Daoy (cell line): ENCODE results near the gene NFE2L1. TPM values are rescaled to one million over a fixed set of nuclear protein-coding genes. Genes with fewer than 3 reads are reported as not detected.
A peak's percentile ranks its signal among the peaks of the same experiment; 100 is the strongest.
"Not testable (repeated sequence)": the region's sequence is repeated elsewhere in the genome, so short reads cannot be mapped to it uniquely, and the experiment has no call there.

Experiments
- DNase-seq: peaks from one replicate; pipeline ENCODE4 v3.0.0-alpha.2; 2015; ENCODE audit warnings: low read depth
- total RNA-seq: library from RNA; depleted of rRNA; stranded (reverse); fragments of >200 nt; shearing (Covaris generic); gene quantifications from 2 replicates; pipeline ENCODE4 v1.2.3, GENCODE V29; 2014; rRNA removed

Gene NFE2L1, protein sequence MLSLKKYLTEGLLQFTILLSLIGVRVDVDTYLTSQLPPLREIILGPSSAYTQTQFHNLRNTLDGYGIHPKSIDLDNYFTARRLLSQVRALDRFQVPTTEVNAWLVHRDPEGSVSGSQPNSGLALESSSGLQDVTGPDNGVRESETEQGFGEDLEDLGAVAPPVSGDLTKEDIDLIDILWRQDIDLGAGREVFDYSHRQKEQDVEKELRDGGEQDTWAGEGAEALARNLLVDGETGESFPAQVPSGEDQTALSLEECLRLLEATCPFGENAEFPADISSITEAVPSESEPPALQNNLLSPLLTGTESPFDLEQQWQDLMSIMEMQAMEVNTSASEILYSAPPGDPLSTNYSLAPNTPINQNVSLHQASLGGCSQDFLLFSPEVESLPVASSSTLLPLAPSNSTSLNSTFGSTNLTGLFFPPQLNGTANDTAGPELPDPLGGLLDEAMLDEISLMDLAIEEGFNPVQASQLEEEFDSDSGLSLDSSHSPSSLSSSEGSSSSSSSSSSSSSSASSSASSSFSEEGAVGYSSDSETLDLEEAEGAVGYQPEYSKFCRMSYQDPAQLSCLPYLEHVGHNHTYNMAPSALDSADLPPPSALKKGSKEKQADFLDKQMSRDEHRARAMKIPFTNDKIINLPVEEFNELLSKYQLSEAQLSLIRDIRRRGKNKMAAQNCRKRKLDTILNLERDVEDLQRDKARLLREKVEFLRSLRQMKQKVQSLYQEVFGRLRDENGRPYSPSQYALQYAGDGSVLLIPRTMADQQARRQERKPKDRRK
- 19.1 and 22.3 TPM in 2 replicates for total RNA-seq

DNA sequence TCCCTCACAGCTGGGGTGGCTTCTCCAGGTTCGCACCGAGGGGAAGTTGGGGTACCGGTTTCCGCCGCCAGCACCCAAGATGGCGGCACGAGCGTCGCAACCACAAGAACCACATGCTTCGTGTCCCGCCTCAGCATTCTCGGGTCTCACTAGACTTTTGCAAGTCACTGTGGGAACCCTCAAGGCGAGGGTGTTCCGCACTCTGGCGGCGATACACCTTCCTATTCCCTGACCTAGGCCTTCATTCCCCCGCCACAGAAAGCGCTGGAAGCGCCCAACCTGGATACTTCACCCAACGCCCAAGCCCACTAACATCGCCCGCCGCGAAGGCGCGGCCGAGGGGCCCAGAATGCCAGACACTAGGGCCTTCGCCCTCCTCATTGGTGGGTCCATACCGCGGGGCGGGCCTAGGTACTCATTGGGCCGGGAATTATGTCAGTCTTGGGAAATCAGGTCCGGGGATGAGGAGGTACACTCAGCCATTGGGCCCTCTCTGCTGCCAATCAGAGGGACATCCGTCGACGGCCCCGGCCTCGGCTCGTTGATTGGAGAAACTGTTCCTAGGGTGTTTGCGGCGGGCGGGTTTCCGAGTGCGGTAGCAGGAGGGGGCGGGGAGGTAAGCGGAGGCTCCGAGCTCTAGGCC, at the start of gene NFE2L1:
Gene NFE2L1 (plus strand): TSS at position 619 of the 643 bp plus-strand sequence. CDS start 2,760 bp downstream, outside the sequence.
- peak; percentile 99 for DNase-seq

DNA sequence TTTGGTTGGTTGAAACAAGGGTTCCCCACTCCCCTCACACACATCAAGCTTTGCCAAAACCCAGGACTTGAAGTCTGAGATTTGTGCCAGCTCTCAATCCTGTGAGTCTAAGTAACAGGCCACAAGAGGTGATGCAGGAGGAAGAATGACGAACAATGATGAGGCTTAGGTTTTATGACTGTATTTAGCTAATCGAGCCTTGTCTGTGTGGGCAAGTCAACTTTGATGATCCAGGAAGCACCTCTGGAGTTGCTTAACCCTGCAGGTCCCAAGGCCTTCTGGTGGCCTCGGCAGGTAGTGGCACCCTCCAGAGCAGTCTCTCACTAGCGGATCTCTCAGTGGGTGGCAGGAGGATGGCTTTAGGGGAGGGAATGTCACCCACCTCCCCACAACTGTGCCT, 48.6 kb upstream of the NFE2L1 start:
- peak; percentile 35 for DNase-seq

DNA sequence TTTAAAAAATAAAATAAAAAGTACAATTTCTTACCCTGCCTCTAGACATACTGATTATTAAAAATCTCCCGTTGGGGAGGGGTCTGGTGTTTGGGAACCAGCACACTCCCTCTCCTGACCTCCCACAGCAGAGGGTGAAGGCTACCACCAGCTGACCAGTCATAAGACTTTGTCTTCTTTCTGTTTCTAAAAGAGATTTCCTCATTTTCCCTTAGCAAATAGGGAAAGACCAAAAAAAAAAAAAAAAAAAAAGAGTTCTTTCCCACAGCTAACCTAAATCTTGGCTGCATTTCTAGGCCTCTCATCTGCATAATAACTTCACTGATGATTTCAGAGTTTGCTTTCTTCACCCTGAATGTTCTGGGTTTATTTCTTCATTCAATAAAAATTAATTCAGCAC, 47.0 kb upstream of the NFE2L1 start:
- DNase-seq, result no peak

DNA sequence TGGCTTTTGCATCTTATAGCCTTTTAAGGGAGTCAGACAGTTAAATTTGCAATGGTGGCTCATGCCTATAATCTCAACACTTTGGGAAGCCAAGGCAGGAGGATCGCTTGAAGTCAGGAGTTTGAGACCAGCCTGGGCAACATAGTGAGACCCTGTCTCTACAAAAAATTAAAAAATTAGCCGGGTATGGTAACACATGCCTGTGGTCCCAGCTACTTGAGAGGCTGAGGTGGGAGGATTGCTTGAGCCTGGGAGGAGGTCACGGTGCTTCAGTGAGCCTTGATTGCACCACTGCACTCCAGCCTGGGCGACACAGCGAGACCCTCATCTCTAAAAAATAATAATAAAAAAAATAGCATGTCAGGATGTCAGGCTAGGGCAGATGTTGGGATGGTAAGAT, 46.5 kb upstream of the NFE2L1 start:
- not testable (repeated sequence) for DNase-seq

DNA sequence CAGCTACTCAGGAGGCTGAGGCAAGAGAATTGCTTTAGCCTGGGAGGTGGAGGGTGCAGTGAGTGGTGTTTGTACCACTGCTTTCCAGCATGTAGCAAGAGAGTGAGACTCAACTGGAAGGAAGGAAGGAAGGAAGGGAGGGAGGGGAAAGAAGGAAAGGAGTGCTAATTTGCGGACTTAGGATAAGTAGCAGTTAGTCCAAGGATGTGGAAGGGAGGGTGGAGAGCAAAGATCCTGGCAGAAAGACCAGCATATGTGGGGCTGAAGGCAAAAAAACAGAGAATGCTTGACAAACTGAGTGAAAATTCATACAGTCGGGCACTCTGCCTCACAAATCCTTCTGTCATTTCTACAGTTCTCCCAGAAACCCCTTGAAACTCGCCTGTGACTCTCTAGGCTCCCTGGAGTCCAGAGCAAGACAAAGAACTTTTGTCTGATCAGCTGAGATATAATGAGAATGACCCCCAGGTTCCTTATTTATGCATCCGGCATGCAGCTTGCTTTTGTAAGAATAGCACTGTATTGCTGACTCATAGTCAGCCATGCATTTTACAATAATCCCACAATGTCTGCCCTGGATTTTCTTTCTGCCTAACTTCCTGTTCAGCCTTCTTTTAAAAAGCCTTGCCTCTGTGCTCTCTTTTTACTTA, 45.8 kb upstream of the NFE2L1 start:
- peak; percentile 81 for DNase-seq

DNA sequence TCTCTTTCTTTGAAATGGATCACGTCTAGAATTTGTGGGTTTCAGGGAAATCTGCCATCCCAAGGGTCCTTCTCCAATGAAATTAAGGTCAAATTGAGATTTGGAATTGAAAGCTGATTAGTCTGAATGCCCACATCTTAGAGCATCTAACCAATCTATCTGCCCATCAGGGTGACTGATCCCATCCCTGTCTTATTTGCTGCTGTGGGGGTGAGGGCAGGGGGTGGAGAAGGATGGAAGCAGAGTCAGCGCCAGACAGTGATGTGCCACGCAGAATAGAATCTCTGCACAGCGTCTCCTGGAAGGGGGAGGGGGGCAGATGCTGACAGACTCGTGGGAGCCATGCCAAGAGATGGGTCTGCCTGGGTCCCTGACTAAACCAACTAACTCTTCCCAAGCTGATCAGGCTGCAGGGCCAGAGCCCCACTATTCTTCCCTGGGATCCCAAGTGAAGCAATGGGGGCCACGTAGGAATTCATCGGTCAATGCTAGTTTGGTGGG, 45.2 kb upstream of the NFE2L1 start:
- peak; percentile 45 for DNase-seq

DNA sequence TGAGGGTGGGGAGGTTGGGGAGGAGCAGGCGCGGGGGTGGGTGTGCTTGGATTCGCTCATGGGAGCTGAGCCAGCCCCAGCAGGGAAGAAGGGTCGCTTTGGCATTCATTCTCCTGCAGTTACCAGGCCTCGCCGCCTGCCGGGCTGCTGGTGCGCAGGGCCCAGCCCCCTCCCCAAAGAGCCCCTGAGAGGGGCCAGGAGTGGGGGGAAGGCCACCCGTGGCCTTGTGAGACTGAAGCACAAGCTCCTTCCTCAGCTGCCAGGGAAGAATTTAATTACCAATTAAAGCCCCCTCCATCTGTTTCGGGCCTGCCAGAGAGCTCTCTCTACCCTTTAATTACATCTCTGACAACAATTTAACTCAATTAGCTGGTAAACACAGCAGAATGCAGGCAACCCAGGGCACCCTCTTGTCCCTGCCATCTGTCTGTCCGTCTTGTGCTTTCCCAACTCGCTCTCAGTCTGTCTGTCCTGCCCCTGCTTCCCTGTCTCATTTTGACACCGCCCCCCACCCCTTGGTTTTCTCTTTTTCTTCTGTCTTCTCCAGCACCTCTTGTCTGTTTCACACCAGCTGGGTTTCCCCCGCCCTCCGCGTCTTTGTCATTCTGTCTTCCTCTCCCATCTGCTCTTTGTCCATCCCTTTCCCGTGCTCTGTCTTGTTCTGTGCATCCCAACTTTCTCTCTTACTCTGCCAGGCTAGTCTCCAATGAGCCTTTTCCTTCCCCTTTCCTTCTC, 44.6 kb upstream of the NFE2L1 start:
- peak; percentile 22 for DNase-seq

DNA sequence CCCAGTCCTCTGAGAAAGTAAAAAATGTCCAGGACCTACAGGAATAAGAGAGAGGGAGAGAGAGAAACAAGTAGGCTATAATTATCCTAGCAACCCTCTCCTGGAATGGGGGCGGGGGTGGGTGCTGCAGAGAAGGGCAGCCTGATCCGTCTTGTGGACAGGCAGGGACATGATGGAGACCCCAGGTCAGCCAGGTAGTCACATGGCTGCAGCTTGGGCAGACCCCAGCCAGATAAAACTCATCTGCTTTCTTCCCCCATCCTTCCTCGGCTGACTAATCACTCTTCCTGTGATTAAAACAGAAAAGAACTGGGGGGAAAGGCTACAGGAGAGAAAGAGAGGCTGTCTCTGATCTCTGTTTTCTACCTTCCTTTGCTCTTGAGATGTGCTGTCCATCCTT, 43.2 kb upstream of the NFE2L1 start:
- DNase-seq, result no peak

DNA sequence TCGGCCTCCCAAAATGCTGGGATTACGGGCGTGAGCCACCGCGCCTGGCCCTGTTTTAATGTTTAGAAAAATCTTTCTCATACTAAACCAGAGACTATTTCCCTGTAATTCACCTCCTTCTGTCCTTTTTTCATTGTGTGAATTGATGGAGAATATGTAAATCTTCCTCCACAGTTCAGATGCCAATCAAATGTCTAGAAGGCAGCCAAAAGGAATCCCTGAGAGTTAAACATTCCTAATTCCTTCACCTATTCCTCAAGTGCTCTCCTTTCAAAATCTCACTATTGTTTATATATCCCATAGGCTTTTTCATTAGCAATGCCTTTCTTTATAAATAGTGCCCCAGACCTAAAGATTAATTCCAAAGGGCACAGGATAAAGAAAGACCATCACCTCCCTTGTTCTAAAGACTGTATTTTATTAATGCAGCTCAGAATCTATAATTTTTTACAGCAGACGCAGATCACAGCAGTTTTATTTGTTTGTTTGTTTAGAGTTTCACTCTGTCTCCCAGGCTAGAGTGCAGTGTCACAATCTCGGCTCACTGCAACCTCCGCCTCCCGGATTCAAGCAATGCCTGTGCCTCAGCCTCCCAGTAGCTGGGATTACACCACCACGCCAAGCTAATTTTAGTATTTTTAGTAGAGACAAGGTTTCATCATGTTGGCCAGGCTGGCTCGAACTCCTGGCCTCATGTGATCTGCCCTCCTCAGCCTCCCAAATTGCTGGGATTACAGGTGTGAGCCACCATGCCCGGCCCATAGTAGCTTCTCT, 41.0 kb upstream of the NFE2L1 start:
- DNase-seq, result no peak

DNA sequence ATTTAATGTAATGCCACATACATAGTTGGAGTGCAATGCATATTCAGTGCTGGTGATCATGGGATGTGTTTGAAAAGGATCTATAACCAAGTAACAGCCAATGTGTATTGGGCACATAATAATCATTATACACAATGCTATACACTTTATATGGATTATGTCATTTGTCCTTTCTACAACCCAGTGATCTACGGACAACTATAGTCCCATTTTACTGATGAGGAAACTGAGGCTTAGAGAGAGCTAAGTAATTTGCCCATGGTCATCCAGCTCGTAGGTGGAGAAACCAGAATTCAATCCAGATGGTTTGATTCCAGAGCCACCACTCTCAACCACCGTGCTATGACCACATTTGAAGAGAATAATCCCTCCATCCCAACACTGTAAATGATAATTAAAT, 38.0 kb upstream of the NFE2L1 start:
- DNase-seq, result no peak

DNA sequence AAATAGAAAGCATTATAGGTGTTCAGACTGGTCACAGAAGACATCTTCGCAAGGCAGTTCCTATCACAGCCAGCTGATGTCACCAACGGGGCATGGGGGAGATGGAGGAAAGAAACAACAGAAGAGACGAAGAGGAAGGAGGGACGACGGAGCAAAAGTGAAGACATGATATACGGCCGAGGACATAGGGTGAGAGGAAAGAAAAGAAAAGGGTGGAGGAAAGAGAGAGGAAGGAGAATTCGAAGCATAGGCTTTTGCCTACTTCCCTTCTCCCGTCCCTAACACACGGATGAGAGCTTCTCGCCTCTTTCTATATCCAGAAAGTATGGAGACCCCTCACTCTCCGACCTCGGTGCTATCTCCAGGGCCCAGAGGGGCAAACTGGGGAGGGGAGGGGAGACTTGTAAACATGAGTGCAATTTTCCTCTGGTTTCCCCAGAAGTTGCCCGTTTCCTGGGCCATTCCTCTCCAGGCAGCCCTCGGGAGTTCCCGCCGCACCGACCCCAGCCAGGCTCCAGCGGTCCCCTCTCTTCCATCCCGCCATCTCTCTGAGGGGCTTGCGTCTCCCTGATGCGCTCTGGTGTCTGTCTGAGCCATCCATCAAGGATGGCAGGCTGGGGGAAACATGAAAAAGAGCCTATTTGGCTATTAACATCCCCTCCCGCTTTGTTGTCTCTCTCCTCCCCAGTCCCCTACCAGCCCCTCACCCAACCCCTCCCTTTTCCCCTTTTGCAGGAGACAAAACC, 36.6 kb upstream of the NFE2L1 start:
- peak; percentile 44 for DNase-seq

DNA sequence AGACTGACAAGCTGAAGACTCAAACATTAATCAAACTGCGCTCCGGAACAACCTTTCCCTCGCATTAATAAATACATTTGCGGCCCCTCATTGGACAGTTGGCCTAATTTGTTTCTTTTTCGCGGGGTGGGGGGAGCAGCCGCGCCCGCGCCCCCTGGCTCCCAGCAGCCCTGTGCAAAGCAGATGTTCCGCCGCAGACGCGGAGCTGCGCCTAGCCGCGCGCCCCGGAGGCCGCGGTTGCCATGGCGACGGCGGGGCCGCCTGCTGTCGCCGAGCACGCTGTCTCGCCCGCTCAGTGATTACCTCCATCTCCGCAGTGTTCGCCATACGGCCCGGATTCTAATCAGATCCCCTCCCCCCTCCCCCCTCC, 36.0 kb upstream of the NFE2L1 start:
- peak; percentile 47 for DNase-seq

DNA sequence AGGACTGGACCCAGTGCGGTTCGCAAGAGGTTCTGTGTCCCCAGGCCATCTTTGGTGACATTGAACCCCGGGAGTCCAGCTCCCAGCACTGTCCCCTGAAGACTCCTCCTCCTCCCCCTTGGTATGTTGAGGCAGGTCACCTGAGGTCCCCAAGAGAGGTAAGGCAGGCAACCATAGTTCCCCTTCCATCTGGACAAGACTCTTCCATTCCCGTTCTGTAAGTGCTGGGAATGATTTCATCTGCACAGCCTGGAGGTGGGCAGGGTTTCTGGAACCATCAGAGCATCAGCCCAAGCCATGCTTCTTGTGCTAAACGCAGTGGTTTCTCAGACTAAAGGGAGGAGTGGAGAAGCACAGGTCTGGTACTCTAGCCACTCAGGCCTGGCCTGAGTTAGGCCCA, 35.5 kb upstream of the NFE2L1 start:
- DNase-seq, result no peak

DNA sequence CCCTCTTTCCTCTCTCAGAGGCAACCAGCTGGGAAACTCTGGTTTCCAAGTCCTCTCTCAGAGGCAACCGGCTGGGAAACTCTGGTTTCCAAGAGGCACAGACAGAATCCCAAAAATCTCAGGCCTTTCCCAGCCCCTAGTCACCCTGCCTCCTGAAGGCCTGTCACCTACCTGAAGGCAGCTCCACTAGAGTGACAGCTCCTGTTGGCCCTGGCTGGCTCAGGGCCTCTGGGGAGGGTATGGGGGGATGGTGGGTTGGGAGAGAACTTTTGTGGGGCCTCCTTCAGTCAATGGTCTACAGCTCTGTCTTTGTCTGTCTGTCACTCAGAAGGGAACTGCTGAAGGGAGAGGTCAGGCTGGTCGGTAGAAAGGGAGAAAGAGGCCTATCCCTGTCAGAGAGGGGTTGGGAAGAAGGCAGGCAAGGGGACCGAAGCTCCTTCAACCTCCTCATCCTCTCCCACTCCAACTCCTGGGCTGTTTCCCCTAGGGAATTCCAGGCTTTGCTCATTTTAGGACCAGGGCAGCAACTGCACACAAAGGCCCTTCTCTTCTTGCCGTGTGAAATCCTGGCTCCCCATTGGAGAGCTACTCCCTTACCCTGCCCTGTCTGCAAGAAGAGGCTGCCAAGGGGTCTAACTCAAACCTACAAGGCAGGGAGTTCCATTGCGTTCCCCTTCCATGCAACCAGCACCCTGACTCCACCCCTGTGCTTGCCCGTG, 34.1 kb upstream of the NFE2L1 start:
- DNase-seq, result no peak

DNA sequence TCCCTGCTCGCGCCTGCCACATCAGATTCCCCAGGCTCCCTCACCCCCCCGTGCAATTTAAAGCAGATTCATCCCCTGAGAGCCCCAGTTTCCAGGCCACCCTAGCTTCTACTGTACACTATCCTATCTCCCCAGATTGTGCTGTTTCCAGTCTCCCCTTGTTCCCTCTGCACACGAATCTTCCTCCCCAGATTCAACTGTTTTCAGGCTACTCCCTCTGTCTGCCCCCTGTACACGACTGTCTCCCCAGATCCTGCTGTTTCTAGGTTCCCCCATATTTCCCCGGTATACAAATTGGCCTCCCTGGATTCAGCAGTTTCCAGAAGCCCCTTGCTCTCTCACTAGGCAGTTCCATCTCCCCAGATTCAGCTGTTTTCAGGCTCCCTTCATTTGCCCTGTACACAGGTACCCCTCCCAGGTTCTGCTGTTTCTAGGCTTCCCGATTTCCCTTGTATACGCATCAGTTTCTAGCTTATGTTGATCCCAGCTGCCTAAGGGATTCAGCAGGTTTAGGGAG, 33.5 kb upstream of the NFE2L1 start:
- no peak for DNase-seq

DNA sequence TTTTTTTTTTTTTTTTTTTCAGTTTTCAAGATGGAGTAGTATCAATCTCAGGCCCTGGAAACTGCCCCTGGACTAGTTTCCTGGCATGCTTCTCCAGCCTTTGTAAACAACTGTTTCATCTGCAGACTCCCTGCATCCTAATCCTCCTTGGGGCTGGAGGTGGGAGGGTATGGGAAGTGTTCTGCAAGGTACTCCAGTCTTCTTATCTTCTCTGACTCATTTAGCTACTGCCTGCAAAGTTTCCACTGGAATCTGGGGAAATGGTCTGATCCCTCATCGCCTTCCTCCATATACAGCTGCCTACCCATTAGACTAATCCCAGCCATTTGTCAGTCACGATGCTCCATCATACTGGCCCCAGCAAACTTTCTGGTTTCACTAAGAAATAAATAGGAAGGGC, 32.0 kb upstream of the NFE2L1 start:
- peak; percentile 73 for DNase-seq

DNA sequence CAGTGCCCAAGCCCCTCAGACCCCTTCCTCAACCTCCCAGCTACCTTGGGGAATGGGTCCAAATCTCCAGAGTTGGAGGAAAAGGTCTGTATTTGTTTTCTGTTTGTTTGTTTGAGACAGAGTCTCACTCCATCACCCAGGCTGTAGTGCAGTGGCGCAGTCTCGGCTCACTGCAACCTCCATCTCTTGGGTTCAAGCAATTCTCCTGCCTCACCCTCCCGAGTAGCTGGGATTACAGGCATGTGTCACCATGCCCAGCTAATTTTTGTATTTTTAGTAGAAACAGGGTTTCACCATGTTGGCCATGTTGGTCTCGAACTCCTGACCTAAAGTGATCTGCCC, 30.4 kb upstream of the NFE2L1 start:
- DNase-seq, result not testable (repeated sequence)

DNA sequence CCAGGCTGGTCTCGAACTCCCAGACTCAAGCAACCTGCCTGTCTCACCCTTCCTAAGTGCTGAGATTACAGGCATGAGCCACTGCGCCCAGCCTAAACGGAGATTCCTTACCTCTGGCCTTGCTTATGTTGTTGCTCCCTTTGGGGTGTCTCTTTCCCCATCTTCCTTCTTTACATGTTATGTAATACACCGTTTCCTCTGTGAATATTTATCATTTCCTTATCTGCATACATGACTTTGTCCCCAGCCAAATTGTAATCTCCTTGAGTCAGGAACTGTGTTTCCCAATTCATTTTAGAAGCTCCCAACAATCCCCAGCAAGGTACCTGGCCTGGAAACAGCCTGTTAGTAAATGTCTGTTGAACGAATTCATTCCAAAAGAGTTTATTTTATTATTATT, 26.2 kb upstream of the NFE2L1 start:
- DNase-seq, result no peak

DNA sequence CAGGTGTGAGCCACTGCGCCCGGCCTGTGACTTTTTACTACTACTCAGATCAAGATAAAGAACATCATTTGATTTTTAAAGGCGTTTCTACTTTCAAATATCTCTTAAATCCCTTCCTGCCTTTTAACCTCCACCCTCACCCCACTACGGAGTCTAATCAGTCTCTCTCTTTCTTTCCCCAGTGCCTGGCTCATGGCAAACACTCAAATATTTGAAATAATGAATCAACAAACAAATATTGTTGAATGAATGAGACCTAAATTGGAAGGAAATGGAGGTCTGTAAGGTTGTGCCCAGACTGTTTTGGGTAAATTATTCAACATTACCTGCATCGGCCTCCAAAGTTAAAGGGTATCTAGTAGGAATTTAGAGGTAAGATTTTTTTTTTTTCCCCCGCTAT, 25.3 kb upstream of the NFE2L1 start:
- DNase-seq, result no peak
